Thoracic aorta (tissue), 2 donors: ENCODE measurements around the gene NUMB. TPM values are rescaled to one million over a fixed set of nuclear protein-coding genes. Genes with fewer than 3 reads are reported as not detected.
A peak's percentile ranks its signal among the peaks of the same experiment; 100 is the strongest.

ENCODE experiments used
- ATAC-seq: fragments of 150-250 bp; one replicate; pipeline ENCODE4 v1.8.0; 2017; ENCODE audit warnings: low read depth; ENCODE audit not compliant: insufficient number of reproducible peaks, low FRiP score
- DNase-seq: peaks from one replicate; pipeline ENCODE4 v3.0.0-alpha.2; 2020; ENCODE audit warnings: low spot score
- H3K27ac ChIP-seq, 2 donors: fragments of 200-600 bp; sonication (generic); 1 replicate in 1 of 2; 2 replicates in 1 of 2; pipeline ENCODE4 v1.5.1; 2016; ENCODE audit warnings: mild to moderate bottlenecking in 2 of 2, moderate library complexity in 2 of 2
- H3K27me3 ChIP-seq: fragments of 200-600 bp; sonication (generic); replicated peaks from 2 replicates; pipeline ENCODE4 v1.6.0; 2016; ENCODE audit warnings: mild to moderate bottlenecking; ENCODE audit not compliant: insufficient read depth
- H3K36me3 ChIP-seq: fragments of 200-600 bp; sonication (generic); one replicate; pipeline ENCODE4 v1.5.1; 2016
- H3K4me1 ChIP-seq, 2 donors: fragments of 200-600 bp; sonication (generic); 1 replicate in 1 of 2; 2 replicates in 1 of 2; pipeline versions ENCODE4 v1.5.1 to v1.6.0; 2016; ENCODE audit warnings: low read depth in 2 of 2, mild to moderate bottlenecking in 1 of 2; ENCODE audit not compliant: control insufficient read depth in 1 of 2
- H3K4me3 ChIP-seq: fragments of 200-600 bp; sonication (generic); 2 replicates; pipeline ENCODE4 v1.5.1; 2016; ENCODE audit warnings: mild to moderate bottlenecking
- H3K9me3 ChIP-seq: fragments of 200-600 bp; sonication (generic); 2 replicates; pipeline ENCODE4 v1.5.1; 2016
- total RNA-seq, 2 donors: library from RNA; depleted of rRNA; stranded (reverse); fragments of >200 nt; gene quantifications; one replicate each; pipeline versions ENCODE4 v1.1.0 to v1.2.3, GENCODE V29; 2016
- TF ChIP-seq, protein P1 (sequence below): fragments of 200-600 bp; sonication (generic); IDR thresholded peaks from one replicate; pipeline ENCODE4 v1.5.1; 2019; ENCODE audit warnings: antibody characterized with exemption

The NUMB gene
- total RNA-seq, 2 donors from 2014 or later: 37.0 to 65.7 TPM

GRCh38 chr14:73250317-73250713, 208.0 kb downstream of the NUMB start:
- Histone ChIP-seq H3K4me3 (no peak overlapping the region), H3K36me3 (no peaks in the 10 kb centered on the region), H3K27me3 (no peaks in the 10 kb centered on the region), H3K9me3 (no peaks in the 10 kb centered on the region), H3K4me1 (peaks cover 0 to 7% of the 10 kb centered on the region in 2 donors), H3K27ac (no peak overlapping the region)
- no peak for DNase-seq
- TF ChIP-seq, protein P1, sequence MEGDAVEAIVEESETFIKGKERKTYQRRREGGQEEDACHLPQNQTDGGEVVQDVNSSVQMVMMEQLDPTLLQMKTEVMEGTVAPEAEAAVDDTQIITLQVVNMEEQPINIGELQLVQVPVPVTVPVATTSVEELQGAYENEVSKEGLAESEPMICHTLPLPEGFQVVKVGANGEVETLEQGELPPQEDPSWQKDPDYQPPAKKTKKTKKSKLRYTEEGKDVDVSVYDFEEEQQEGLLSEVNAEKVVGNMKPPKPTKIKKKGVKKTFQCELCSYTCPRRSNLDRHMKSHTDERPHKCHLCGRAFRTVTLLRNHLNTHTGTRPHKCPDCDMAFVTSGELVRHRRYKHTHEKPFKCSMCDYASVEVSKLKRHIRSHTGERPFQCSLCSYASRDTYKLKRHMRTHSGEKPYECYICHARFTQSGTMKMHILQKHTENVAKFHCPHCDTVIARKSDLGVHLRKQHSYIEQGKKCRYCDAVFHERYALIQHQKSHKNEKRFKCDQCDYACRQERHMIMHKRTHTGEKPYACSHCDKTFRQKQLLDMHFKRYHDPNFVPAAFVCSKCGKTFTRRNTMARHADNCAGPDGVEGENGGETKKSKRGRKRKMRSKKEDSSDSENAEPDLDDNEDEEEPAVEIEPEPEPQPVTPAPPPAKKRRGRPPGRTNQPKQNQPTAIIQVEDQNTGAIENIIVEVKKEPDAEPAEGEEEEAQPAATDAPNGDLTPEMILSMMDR: no peak
- no peak for ATAC-seq

GRCh38 chr14:73249564-73250316, 208.6 kb downstream of the NUMB start:
- Histone ChIP-seq H3K36me3 (no peaks in the 10 kb centered on the region), H3K27ac (no peak overlapping the region), H3K9me3 (no peaks in the 10 kb centered on the region), H3K4me3 (no peak overlapping the region), H3K4me1 (peaks cover 0 to 9% of the 10 kb centered on the region in 2 donors), H3K27me3 (no peaks in the 10 kb centered on the region)
- no peak for ATAC-seq
- DNase-seq: no peak
- TF ChIP-seq, protein P1: no peak

DNA sequence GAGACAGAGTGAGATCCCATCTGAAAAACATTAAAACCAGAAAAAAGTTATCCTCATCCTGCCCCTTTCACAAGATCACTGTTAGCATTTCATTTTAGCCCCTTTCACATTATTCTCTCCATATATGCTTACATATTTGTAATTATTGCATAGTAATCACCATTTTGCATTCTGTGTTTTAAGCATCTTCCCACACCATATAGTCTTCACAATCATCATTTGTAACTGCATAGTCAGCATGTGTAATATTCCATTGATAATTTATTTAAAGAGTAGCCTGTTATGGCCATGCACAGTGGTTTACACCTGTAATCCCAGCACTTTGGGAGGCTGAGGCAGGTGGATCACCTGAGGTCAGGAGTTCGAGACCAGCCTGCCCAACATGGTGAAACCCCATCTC, 209.2 kb downstream of the NUMB start:
- no peak overlapping the region for H3K27ac ChIP-seq
- no peaks in the 10 kb centered on the region for H3K27me3 ChIP-seq
- TF ChIP-seq, protein P1: no peak
- ATAC-seq (no peak), DNase-seq (no peak)
- no peaks in the 10 kb centered on the region for H3K36me3 ChIP-seq
- no peak overlapping the region for H3K4me3 ChIP-seq
- H3K9me3 ChIP-seq: no peaks in the 10 kb centered on the region
- peaks cover 0 to 9% of the 10 kb centered on the region in 2 donors for H3K4me1 ChIP-seq

DNA sequence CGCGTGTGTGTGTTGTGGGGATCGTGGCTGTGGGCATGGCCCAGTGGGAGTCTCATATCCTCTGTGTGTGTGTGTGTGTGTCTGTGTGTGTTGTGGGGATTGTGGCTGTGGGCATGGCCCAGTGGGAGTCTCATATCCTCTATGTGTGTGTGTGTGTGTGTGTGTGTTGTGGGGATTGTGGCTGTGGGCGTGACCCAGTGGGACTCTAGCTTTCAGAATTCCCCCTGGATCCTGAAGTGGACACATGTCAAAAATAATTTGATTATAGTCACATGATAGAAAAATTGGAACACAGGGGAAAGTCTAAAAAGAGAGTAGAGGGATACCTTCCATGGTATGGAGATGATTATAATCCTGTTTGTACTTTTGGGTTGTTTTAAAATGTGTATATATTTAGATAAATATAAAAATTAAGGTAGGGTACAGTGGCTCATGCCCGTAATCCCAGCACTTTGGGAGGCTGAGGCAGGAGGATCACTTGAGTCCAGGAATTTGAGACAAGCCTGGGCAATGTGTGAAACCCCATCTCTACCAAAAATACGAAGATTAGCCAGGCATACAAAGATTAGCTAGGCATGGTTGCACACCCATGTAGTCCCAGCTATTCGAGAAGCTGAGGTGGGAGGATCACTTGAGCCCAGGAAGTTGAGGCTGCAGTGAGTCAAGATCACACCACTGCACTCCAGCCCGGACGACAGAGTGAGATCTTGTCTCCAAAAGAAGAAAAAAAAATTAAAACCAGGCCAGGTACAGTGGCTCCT, 210.1 kb downstream of the NUMB start:
- Histone ChIP-seq H3K4me3 (no peak overlapping the region), H3K27me3 (no peaks in the 10 kb centered on the region), H3K9me3 (no peaks in the 10 kb centered on the region), H3K27ac (no peak overlapping the region), H3K36me3 (no peaks in the 10 kb centered on the region), H3K4me1 (peaks cover 0 to 9% of the 10 kb centered on the region in 2 donors)
- DNase-seq (no peak), ATAC-seq (no peak)
- TF ChIP-seq, protein P1: no peak

GRCh38 chr14:73246387-73247150, 211.8 kb downstream of the NUMB start:
- TF ChIP-seq, protein P1: no peak
- Histone ChIP-seq H3K4me3 (peak overlapping the region; percentile 85), H3K27ac (no peak overlapping the region), H3K36me3 (no peaks in the 10 kb centered on the region), H3K27me3 (no peaks in the 10 kb centered on the region), H3K4me1 (peaks cover 0 to 9% of the 10 kb centered on the region in 2 donors), H3K9me3 (no peaks in the 10 kb centered on the region)
- ATAC-seq (no peak), DNase-seq (no peak)
